ELF-1 (cell line): ENCODE results near the gene STK11.
"Not testable (repeated sequence)": the region's sequence is repeated elsewhere in the genome, so short reads cannot be mapped to it uniquely, and the experiment has no call there.

ENCODE experiments used
- DNase-seq: peaks from one replicate; pipeline ENCODE4 v3.0.0-alpha.2; 2016; ENCODE audit warnings: low read depth, low spot score

STK11 gene

DNA sequence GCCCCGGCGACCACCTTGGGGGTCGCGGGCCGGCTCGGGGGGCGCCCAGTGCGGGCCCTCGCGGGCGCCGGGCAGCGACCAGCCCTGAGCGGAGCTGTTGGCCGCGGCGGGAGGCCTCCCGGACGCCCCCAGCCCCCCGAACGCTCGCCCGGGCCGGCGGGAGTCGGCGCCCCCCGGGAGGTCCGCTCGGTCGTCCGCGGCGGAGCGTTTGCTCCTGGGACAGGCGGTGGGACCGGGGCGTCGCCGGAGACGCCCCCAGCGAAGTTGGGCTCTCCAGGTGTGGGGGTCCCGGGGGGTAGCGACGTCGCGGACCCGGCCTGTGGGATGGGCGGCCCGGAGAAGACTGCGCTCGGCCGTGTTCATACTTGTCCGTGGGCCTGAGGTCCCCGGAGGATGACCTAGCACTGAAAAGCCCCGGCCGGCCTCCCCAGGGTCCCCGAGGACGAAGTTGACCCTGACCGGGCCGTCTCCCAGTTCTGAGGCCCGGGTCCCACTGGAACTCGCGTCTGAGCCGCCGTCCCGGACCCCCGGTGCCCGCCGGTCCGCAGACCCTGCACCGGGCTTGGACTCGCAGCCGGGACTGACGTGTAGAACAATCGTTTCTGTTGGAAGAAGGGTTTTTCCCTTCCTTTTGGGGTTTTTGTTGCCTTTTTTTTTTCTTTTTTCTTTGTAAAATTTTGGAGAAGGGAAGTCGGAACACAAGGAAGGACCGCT, 729 bp downstream of the STK11 start:
- no peak for DNase-seq

DNA sequence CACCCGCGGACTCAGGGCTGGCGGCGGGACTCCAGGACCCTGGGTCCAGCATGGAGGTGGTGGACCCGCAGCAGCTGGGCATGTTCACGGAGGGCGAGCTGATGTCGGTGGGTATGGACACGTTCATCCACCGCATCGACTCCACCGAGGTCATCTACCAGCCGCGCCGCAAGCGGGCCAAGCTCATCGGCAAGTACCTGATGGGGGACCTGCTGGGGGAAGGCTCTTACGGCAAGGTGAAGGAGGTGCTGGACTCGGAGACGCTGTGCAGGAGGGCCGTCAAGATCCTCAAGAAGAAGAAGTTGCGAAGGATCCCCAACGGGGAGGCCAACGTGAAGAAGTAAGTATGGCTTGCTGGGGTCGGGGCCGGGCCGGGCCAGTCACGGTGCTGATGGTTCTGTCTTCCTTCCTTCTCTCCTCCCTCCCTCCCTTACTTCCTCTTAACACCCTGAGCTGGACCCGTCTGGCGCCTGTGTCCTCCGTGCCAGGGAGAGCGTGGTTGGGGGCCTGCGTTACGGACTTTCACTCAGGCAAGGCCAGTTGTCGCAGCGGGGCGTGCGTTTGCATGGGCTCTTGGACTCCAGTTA, 1.4 kb downstream of the STK11 start:
- DNase-seq = peak; percentile 47

- DNase-seq = not testable (repeated sequence)
Measured at GRCh38 chr19:1208830-1209229, 3.3 kb downstream of the STK11 start.

- DNase-seq = no peak
Measured at GRCh38 chr19:1210227-1210538, 4.6 kb downstream of the STK11 start.

- peak; percentile 67 for DNase-seq
Measured at GRCh38 chr19:1211494-1212234, 6.1 kb downstream of the STK11 start.

DNA sequence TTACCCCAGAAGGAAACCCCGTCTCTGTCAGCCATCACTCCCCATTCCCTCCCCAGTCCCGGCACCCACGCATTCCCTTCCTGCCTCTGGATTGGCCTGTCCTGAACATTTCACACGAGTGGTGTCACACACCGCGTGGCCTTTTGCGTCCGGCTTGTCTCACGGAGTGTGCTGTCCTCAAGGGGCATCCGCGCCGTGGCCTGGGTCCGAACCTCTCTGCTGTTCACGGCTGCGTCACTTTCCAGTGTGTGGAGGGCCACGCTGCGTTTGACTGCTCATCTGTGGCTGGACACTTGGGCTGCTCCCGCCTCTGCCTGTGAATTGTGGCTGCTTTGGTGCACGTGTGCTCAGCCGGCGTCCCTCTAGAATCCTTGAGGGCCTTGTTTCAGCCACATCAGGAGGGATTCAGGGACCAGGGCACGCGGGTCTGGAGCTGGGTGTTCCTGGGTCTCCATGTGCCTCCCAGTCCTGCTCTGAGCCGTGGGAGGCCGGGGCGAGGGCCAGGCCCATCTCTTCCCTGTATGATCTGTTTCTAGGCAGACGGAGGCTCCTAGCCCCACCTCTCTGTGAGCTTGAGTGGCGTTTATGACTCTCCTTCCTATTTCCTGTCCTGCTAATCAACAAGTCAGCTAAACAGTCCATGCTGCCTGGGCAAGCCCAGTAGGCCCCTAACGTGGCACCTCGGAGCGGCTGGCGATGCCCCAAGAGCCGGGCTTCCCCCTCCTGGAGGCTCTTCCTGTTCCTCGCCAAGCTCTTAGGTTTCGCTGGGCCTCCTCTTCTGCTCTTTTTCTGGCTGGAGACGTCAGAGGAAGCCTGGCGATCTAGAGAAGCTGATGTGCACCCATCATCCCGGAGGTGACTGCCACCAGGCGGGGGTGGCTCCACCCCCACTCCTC, 8.1 kb downstream of the STK11 start:
- DNase-seq = peak; percentile 62

GRCh38 chr19:1214299-1214861, 8.8 kb downstream of the STK11 start:
- DNase-seq = no peak

GRCh38 chr19:1214862-1215731, 9.5 kb downstream of the STK11 start:
- DNase-seq = no peak

DNA sequence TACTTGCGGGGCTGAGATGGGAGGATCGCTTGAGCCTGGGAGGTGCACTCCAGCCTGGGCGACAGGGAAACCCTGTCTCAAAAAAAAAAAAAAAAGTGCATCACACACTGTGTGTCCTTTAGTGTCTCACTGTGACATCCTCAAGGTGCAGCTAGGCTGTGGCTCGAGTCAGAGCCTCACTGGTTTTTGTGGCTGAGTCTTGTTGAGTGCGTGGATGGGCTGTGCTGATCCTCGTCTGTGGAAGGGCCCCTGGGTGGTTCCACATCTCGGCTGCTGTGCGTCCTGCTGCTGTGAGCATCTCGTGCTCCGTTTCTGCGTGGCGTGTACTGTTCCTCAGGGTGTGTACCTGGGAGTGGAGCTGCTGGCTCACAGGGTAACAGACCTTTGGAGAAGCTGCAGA, 11.2 kb downstream of the STK11 start:
- DNase-seq = no peak

DNA sequence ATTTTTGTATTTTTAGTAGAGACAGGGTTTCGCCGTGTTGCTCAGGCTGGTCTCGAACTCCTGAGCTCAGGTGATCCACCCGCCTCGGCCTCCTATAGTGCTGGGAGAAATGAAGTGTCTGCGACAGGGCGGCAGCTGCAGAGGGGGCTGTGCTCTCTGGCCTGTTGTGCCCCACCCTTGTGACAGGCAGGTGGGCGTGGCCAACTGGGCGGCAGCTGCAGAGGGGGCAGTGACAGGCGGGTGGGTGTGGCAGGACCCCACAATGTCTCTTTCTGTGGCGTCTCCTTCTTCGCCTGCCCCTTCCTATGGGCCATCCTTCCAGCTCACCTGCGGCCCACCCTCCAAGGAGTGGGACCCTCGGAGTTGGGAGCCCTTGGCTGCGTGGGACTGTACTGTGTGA, 11.8 kb downstream of the STK11 start:
- DNase-seq = no peak

GRCh38 chr19:1218751-1219567, 13.4 kb downstream of the STK11 start:
- DNase-seq = no peak

DNA sequence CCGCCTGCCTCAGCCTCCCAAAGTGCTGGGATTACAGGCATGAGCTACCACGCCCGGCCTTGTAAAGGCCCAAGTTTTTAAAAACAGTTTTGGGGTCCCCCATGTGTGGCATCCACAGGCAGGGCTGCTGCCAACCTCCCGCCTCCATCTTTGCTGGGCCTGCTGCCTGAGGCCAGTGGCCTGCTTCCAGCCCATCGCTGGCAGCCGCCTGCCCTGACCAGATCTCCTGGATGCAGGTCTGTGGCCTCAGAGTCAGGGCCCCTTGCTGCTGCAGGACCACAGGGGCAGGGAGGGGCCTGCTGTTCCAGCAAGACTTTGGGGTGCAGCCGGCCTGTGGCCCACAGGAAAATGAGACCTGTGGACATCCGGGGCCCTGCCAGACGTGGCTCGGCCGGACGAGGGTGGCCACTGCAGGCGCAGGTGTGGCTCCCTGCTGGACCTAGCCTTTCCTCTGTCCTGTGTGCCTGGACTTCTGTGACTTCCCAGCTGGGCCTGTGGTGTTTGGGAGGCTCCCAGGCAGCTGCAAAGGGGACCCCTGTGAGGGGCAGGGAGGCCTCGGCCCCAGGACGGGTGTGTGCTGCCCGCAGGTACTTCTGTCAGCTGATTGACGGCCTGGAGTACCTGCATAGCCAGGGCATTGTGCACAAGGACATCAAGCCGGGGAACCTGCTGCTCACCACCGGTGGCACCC, 14.4 kb downstream of the STK11 start:
- DNase-seq = no peak

GRCh38 chr19:1220477-1220930, 14.9 kb downstream of the STK11 start:
- DNase-seq = no peak

GRCh38 chr19:1220976-1221903, 15.7 kb downstream of the STK11 start:
- no peak for DNase-seq

DNA sequence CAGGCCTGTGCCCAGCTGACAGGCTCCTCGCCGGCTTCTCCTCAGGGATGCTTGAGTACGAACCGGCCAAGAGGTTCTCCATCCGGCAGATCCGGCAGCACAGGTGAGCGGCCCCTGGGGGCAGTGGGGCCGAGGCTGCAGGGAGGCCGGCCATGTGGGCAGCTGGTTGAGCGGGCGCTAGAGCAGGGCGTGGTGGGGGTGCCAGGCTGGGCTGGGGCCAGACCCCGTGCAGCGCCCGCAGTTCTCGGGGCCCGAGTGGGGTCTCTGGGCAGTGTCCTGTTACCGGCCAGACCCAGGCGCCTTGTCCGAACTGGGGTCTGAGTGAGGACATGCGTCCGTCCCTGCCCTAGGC, 16.3 kb downstream of the STK11 start:
- DNase-seq = no peak

DNA sequence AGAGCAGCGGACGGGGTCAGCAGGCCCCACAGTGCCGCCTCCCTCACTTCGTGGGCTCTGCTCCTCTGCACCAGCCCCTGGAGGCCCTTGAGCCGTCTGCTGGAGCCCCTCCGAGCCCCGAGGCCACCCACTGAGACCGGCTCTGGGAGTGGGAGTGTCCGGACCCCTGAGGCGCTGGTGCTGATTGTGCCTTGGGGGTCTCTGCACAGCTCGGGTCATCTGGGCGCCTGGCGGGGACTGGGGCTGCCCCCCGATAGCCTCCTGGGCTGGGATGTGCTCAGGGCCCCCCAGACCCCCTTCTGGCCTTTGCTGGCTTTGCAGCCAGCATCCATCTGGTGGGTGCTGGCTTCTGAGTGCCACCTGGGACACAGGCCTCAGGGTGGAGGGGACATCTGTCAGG, 16.8 kb downstream of the STK11 start:
- DNase-seq = no peak

GRCh38 chr19:1223018-1223855, 17.7 kb downstream of the STK11 start:
- DNase-seq = no peak
